H1 (cell line): Measurements from ENCODE around the gene TGM2. TPM values are rescaled to one million over a fixed set of nuclear protein-coding genes. Genes with fewer than 3 reads are reported as not detected.

Experiments used
- CTCF ChIA-PET: fragments of 300-600 bp; sonication (Branson Sonifier 250); formaldehyde crosslinking; loops from one replicate; lab custom pipeline; 2021; ENCODE audit not compliant: partially characterized antibody; lab: Charles Lee
- POLR2A ChIA-PET: fragments of 300-600 bp; sonication (Branson Sonifier 250); formaldehyde crosslinking; loops from one replicate; lab custom pipeline; 2021; ENCODE audit warnings: inconsistent platforms; ENCODE audit not compliant: partially characterized antibody; lab: Charles Lee
- DNase-seq, 2 experiments: peaks; one replicate each; pipeline versions ENCODE4 v3.0.0 to v3.0.0-alpha.2; 2010 to 2022; ENCODE audit warnings: low spot score in 2 of 2, low read depth in 1 of 2, mixed read lengths in 1 of 2
- FAIRE-seq: peaks from 2 replicates; lab custom pipeline; 2011; peaks lifted over from hg19 to GRCh38; lab: Jason Lieb, UNC
- H2AFZ ChIP-seq: 2 replicates; pipeline ENCODE4 v1.8.1; 2012; ENCODE audit warnings: low read length, inconsistent platforms
- H2AK5ac ChIP-seq: 2 replicates; pipeline ENCODE4 v1.6.1; 2013; ENCODE audit warnings: low read depth, low read length
- H2BK120ac ChIP-seq: replicated peaks from 2 replicates; pipeline ENCODE3; 2013; ENCODE audit warnings: low read depth, low read length, inconsistent platforms
- H2BK12ac ChIP-seq: 2 replicates; pipeline ENCODE4 v1.6.1; 2013; ENCODE audit warnings: low read depth, low read length
- H2BK15ac ChIP-seq: 2 replicates; pipeline ENCODE4 v1.6.1; 2013; ENCODE audit warnings: low read length
- H2BK20ac ChIP-seq: 2 replicates; pipeline ENCODE4 v1.6.1; 2013; ENCODE audit warnings: low read length
- H2BK5ac ChIP-seq: 2 replicates; pipeline ENCODE4 v1.6.1; 2013; ENCODE audit warnings: low read depth, low read length
- H3K14ac ChIP-seq: 2 replicates; pipeline ENCODE4 v1.6.1; 2013; ENCODE audit warnings: inconsistent platforms; ENCODE audit not compliant: insufficient read length
- H3K18ac ChIP-seq: 2 replicates; pipeline ENCODE4 v1.6.1; 2013; ENCODE audit warnings: low read length; ENCODE audit errors: extremely low read depth
- H3K23ac ChIP-seq: 2 replicates; pipeline ENCODE4 v1.6.1; 2013; ENCODE audit warnings: inconsistent platforms; ENCODE audit not compliant: insufficient read length
- H3K23me2 ChIP-seq: 2 replicates; pipeline ENCODE4 v1.6.1; 2013; ENCODE audit warnings: low read depth, low read length
- H3K27ac ChIP-seq: 2 replicates; pipeline ENCODE4 v1.6.1; 2011; ENCODE audit warnings: low read depth, low read length, inconsistent platforms
- H3K27me3 ChIP-seq, 4 experiments: replicated peaks in 1 of 4; 1 replicate in 1 of 4; 2 replicates in 3 of 4; pipeline versions ENCODE4 v1.6.1 to v1.8.1; 2011 to 2013; ENCODE audit warnings: low read length in 3 of 4, mild to moderate bottlenecking in 3 of 4, inconsistent platforms in 2 of 4, mixed read lengths in 2 of 4, moderate library complexity in 1 of 4; ENCODE audit not compliant: control insufficient read depth in 3 of 4, insufficient read depth in 3 of 4; ENCODE audit errors: extremely low read depth in 1 of 4
- H3K36me3 ChIP-seq, 4 experiments: 2 replicates each; pipeline versions ENCODE4 v1.6.1 to v1.8.1; 2011 to 2013; ENCODE audit warnings: mild to moderate bottlenecking in 4 of 4, low read length in 3 of 4, moderate library complexity in 2 of 4, control low read depth in 1 of 4, inconsistent platforms in 1 of 4; ENCODE audit not compliant: insufficient read depth in 4 of 4, control insufficient read depth in 2 of 4
- H3K4ac ChIP-seq: replicated peaks from 2 replicates; pipeline ENCODE3; 2013; ENCODE audit warnings: low read length, low read depth, mixed read lengths, inconsistent platforms; ENCODE audit not compliant: insufficient read length
- H3K4me1 ChIP-seq, 4 experiments: replicated peaks in 1 of 4; 1 replicate in 1 of 4; 2 replicates in 3 of 4; pipeline versions ENCODE4 v1.6.1 to v1.8.1; 2011 to 2013; ENCODE audit warnings: low read length in 3 of 4, inconsistent platforms in 2 of 4, mixed read lengths in 1 of 4; ENCODE audit not compliant: insufficient read depth in 4 of 4, control insufficient read depth in 3 of 4
- H3K4me2 ChIP-seq, 2 experiments: 2 replicates each; pipeline versions ENCODE4 v1.6.1 to v1.8.1; 2011 to 2013; ENCODE audit warnings: low read depth in 2 of 2, low read length in 2 of 2, control low read depth in 1 of 2, inconsistent platforms in 1 of 2, mild to moderate bottlenecking in 1 of 2; ENCODE audit not compliant: insufficient read depth in 1 of 2
- H3K4me3 ChIP-seq, 4 experiments: fragments of 200-600, 300-600 bp in 1 of 4; sonication (generic), shearing (Covaris generic), sonication (Bioruptor Twin) in 1 of 4; 2 replicates each; pipeline versions ENCODE4 v1.5.1 to v1.8.1; 2011 to 2016; ENCODE audit warnings: low read length in 4 of 4, low read depth in 3 of 4, control low read depth in 2 of 4, inconsistent platforms in 2 of 4, mild to moderate bottlenecking in 2 of 4, mixed read lengths in 1 of 4, moderate library complexity in 1 of 4; ENCODE audit not compliant: insufficient read depth in 2 of 4; ENCODE audit errors: extremely low read depth in 1 of 4
- H3K56ac ChIP-seq: replicated peaks from 2 replicates; pipeline ENCODE3; 2013; ENCODE audit warnings: low read depth, mild to moderate bottlenecking, mixed read lengths, low read length, inconsistent platforms; ENCODE audit not compliant: insufficient read length
- H3K79me1 ChIP-seq: 2 replicates; pipeline ENCODE4 v1.6.1; 2013; ENCODE audit warnings: low read depth, low read length, control low read depth
- H3K79me2 ChIP-seq, 2 experiments: 2 replicates each; pipeline versions ENCODE4 v1.6.1 to v1.8.1; 2012 to 2013; ENCODE audit warnings: low read length in 2 of 2, mild to moderate bottlenecking in 2 of 2, inconsistent platforms in 1 of 2; ENCODE audit not compliant: insufficient read depth in 2 of 2, control insufficient read depth in 1 of 2
- H3K9ac ChIP-seq, 4 experiments: replicated peaks in 1 of 4; 1 replicate in 1 of 4; 2 replicates in 3 of 4; pipeline versions ENCODE4 v1.6.1 to v1.8.1; 2011 to 2013; ENCODE audit warnings: low read depth in 3 of 4, low read length in 3 of 4, control low read depth in 2 of 4, mild to moderate bottlenecking in 2 of 4, moderate library complexity in 2 of 4, inconsistent platforms in 1 of 4; ENCODE audit errors: extremely low read depth in 1 of 4
- H3K9me3 ChIP-seq, 2 experiments: 2 replicates each; pipeline versions ENCODE4 v1.6.1 to v1.8.1; 2012 to 2013; ENCODE audit warnings: mild to moderate bottlenecking in 2 of 2, moderate library complexity in 2 of 2, control low read depth in 1 of 2, inconsistent platforms in 1 of 2, low read depth in 1 of 2, low read length in 1 of 2, mixed read lengths in 1 of 2; ENCODE audit not compliant: insufficient read depth in 2 of 2
- H4K20me1 ChIP-seq, 2 experiments: replicated peaks in 1 of 2; 2 replicates each; pipeline versions ENCODE3 to v1.8.1; 2011 to 2013; ENCODE audit warnings: inconsistent platforms in 2 of 2, low read length in 2 of 2, mild to moderate bottlenecking in 1 of 2; ENCODE audit not compliant: insufficient read depth in 2 of 2, control insufficient read depth in 1 of 2
- H4K5ac ChIP-seq: 2 replicates; pipeline ENCODE4 v1.6.1; 2013; ENCODE audit warnings: low read length, low read depth, mixed read lengths, inconsistent platforms; ENCODE audit not compliant: insufficient read length
- H4K8ac ChIP-seq: 2 replicates; pipeline ENCODE4 v1.8.0; 2013; ENCODE audit warnings: mild to moderate bottlenecking, moderate library complexity, low read length, inconsistent platforms; ENCODE audit not compliant: insufficient read depth; ENCODE audit errors: extremely low read depth
- H4K91ac ChIP-seq: replicated peaks from 2 replicates; pipeline ENCODE3; 2013; ENCODE audit warnings: low read length, mixed read lengths, inconsistent platforms; ENCODE audit not compliant: insufficient read length
- SUZ12 ChIP-seq: fragments of 200-600 bp; sonication (generic); IDR thresholded peaks from 2 replicates; pipeline ENCODE4 v1.6.1; 2012; ENCODE audit warnings: mild to moderate bottlenecking, inconsistent platforms, low read length, moderate library complexity, mixed read lengths
- WGBS, 2 experiments: shearing (Covaris generic) in 1 of 2; methylation state at CpG; one replicate each; pipeline versions ENCODE4 v1.1.6 to v1.1.7; 2013 to 2015; ENCODE audit warnings: low lambda C conversion rate in 2 of 2, mixed read lengths in 2 of 2, inconsistent platforms in 1 of 2, low coverage in 1 of 2, missing lambda C conversion rate in 1 of 2; ENCODE audit not compliant: insufficient replicate concordance in 2 of 2, insufficient coverage in 1 of 2, insufficient read length in 1 of 2; ENCODE audit errors: extremely low coverage in 1 of 2, missing lambda C conversion rate in 1 of 2; 5-methylcytosine and 5-hydroxymethylcytosine counted together
- polyA plus RNA-seq, 7 experiments: library from polyadenylated mRNA; depleted of rRNA in 3 of 7; stranded (reverse) in 5 of 7; unstranded in 2 of 7; fragments of >200 nt in 5 of 7; fragments of 200-250 nt in 2 of 7; gene quantifications; 1 replicate in 5 of 7; 2 replicates in 1 of 7; 4 replicates in 1 of 7; pipeline versions ENCODE4 v1.2.1 to v1.2.3, GENCODE V29; 2011 to 2013; ENCODE audit warnings: missing spikeins in 2 of 7, mixed read lengths in 2 of 7
- total RNA-seq: library from RNA; stranded (reverse); fragmentation: NEBNext Ultra II Directional; extraction: Animal tissue kit (Norgen Biotek cat#: 25700); gene quantifications from 2 replicates; pipeline ENCODE4 v1.2.1, GENCODE V29; 2021

TGM2 gene
- total and polyA plus RNA-seq, 2 of the 8 experiments (the other 6 are each of a cell fraction or from before 2014, with no cell fraction given): 0.86 to 1.0 TPM

DNA sequence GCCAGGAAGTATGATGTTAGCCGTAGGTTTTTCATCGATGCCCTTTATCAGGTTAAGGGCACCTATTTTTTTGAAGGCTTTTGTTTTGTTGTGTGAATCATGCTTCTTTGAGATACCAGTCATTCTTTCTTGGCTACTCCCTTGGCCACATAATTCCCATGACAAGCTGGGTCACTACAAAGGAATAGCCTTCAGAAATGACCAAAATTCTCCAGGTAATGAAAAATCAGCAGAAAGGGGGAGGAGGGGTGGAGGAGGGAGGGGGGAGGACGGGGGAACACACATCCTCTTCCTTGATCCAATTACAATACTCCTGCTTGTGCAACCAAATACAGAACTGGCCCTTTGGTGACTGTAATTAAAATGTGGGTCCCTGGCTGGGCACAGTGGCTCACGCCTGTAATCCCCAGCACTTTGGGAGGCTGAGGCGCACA, 21.7 kb upstream of the TGM2 start:
- Histone ChIP-seq H3K56ac (no peak overlapping the region), H2BK120ac (no peak overlapping the region), H3K9me3 (no peaks in the 10 kb centered on the region), H4K91ac (no peak overlapping the region), H3K23me2 (no peaks in the 10 kb centered on the region), H3K4me2 (no peak overlapping the region), H2BK15ac (no peak overlapping the region), H3K23ac (no peak overlapping the region), H2BK5ac (no peak overlapping the region), H3K79me2 (no peaks in the 10 kb centered on the region), H2AFZ (no peak overlapping the region), H3K14ac (no peak overlapping the region), H3K27me3 (no peaks in the 10 kb centered on the region), H2BK20ac (no peak overlapping the region), H3K36me3 (no peaks in the 10 kb centered on the region), H2AK5ac (no peak overlapping the region), H3K4ac (no peak overlapping the region), H3K4me1 (no peaks in the 10 kb centered on the region), H3K4me3 (no peak overlapping the region), H2BK12ac (no peak overlapping the region), H4K20me1 (no peaks in the 10 kb centered on the region), H3K27ac (no peak overlapping the region), H3K18ac (no peak overlapping the region), H4K5ac (no peak overlapping the region), H3K79me1 (no peaks in the 10 kb centered on the region), H4K8ac (no peak overlapping the region), H3K9ac (no peak overlapping the region)
- WGBS, 2 experiments: 91% methylated on average over 3 of the region's 5 CpGs; no CpG with 5 or more reads in 1 of the 2 experiments
- FAIRE-seq (no peak), DNase-seq (no peak)
- ChIA-PET CTCF (interaction anchor here (0.7 to 8.5 kb wide), 11 partner anchors 11 to 1990 kb away, joined by 3 to 64 read pairs (median 4); no protein-coding TSS in a partner anchor), POLR2A (interaction anchor here (0.7 kb wide), 1 partner anchor 39 kb away, joined by 3 read pairs; no protein-coding TSS in a partner anchor)
- TF ChIP-seq SUZ12: no peak
